OCI-LY7 (cell line): Measurements from ENCODE around the gene ZNF79. TPM values are rescaled to one million over a fixed set of nuclear protein-coding genes. Genes with fewer than 3 reads are reported as not detected.
A peak's percentile ranks its signal among the peaks of the same experiment; 100 is the strongest.

Source experiments
- Bru-seq: library from RNA; stranded (reverse); fragments of 400-500 nt; gene quantifications from one replicate; lab custom pipeline; 2021; lab: Mats Ljungman, UMichigan
- BruChase-seq, 2 experiments: library from RNA; stranded (reverse); fragments of 400-500 nt; gene quantifications; one replicate each; lab custom pipeline; 2021; lab: Mats Ljungman, UMichigan
- BruUV-seq: library from RNA; stranded (reverse); fragments of 400-500 nt; replicated peaks from 2 replicates; lab custom pipeline; 2021; lab: Mats Ljungman, UMichigan
- CTCF ChIA-PET: fragments of 300-600 bp; sonication (Branson Sonifier 250); formaldehyde crosslinking; loops from one replicate; lab custom pipeline; 2022; ENCODE audit warnings: antibody characterized with exemption; ENCODE audit not compliant: unreplicated experiment; lab: Charles Lee
- POLR2A ChIA-PET: fragments of 300-600 bp; sonication (Branson Sonifier 250); formaldehyde crosslinking; loops from one replicate; lab custom pipeline; 2022; ENCODE audit warnings: antibody characterized with exemption; lab: Charles Lee
- DNase-seq: peaks from one replicate; pipeline ENCODE4 v3.0.0-alpha.2; 2015; ENCODE audit warnings: low spot score
- H2AFZ ChIP-seq: fragments of 200-600 bp; sonication (generic), shearing (Covaris generic); 2 replicates; pipeline ENCODE4 v1.6.1; 2014; ENCODE audit warnings: mild to moderate bottlenecking, antibody characterized with exemption, low read length, moderate library complexity
- H3K27ac ChIP-seq: fragments of 200-600 bp; sonication (generic); 2 replicates; pipeline ENCODE4 v1.5.1; 2014; ENCODE audit warnings: mixed run types, low read depth, mild to moderate bottlenecking, moderate library complexity, low read length, inconsistent platforms; ENCODE audit not compliant: poor library complexity, severe bottlenecking
- H3K36me3 ChIP-seq: fragments of 200-600 bp; sonication (generic); 2 replicates; pipeline ENCODE4 v1.6.1; 2014; ENCODE audit warnings: mild to moderate bottlenecking, antibody characterized with exemption, low read length, moderate library complexity, mixed read lengths; ENCODE audit not compliant: insufficient read depth
- H3K4me1 ChIP-seq: fragments of 200-600 bp; sonication (generic); 2 replicates; pipeline ENCODE4 v1.5.1; 2014; ENCODE audit warnings: mild to moderate bottlenecking, low read length; ENCODE audit not compliant: insufficient read depth, poor library complexity, severe bottlenecking
- H3K4me2 ChIP-seq: fragments of 200-600 bp; sonication (generic); 2 replicates; pipeline ENCODE4 v1.6.1; 2014; ENCODE audit warnings: mild to moderate bottlenecking, low read length
- H3K4me3 ChIP-seq: fragments of 200-600 bp; sonication (generic); 2 replicates; pipeline ENCODE4 v1.5.1; 2014; ENCODE audit warnings: mild to moderate bottlenecking, low read depth, low read length; ENCODE audit not compliant: poor library complexity, severe bottlenecking
- H3K79me2 ChIP-seq: fragments of 200-600 bp; sonication (generic); 2 replicates; pipeline ENCODE4 v1.6.1; 2016; ENCODE audit warnings: low read depth, mild to moderate bottlenecking, low read length, moderate library complexity, mixed read lengths; ENCODE audit not compliant: insufficient read depth
- H3K9me2 ChIP-seq: fragments of 200-600 bp; sonication (generic); 2 replicates; pipeline ENCODE4 v1.6.1; 2016; ENCODE audit warnings: mild to moderate bottlenecking, low read length, mixed read lengths; ENCODE audit not compliant: insufficient read depth
- H3K9me3 ChIP-seq: fragments of 200-600 bp; sonication (generic); 2 replicates; pipeline ENCODE4 v1.6.1; 2014; ENCODE audit warnings: mild to moderate bottlenecking, mixed run types, low read length, mixed read lengths
- H4K20me1 ChIP-seq: fragments of 200-600 bp; sonication (generic); 2 replicates; pipeline ENCODE4 v1.6.1; 2014; ENCODE audit warnings: mild to moderate bottlenecking, antibody characterized with exemption, low read length, moderate library complexity, mixed read lengths; ENCODE audit not compliant: insufficient read depth
- CTCF ChIP-seq: fragments of 200-600 bp; sonication (generic); conservative IDR thresholded peaks from 2 replicates; pipeline ENCODE4 v1.5.1; 2014; ENCODE audit warnings: mild to moderate bottlenecking, antibody characterized with exemption, low read length, moderate library complexity, mixed read lengths
- EZH2phosphoT487 ChIP-seq: fragments of 200-600 bp; sonication (generic); IDR thresholded peaks from 2 replicates; pipeline ENCODE4 v1.6.1; 2018; ENCODE audit warnings: low read depth, borderline replicate concordance, mild to moderate bottlenecking, mixed run types, antibody characterized with exemption, low read length, moderate library complexity, mixed read lengths
- intact Hi-C: fragments of 100-400 bp; cut with micrococcal nuclease; formaldehyde crosslinking; loops from one replicate; pipeline ENCODE4 v1.10.0; 2022; ENCODE audit not compliant: unreplicated experiment
- long read RNA-seq: library from polyadenylated mRNA; stranded (forward); transcript quantifications from one replicate; pipeline ENCODE4 v2.0.0, GENCODE V29; 2022
- total RNA-seq, 2 experiments: library from RNA; depleted of rRNA in 1 of 2; stranded (reverse); fragments of >200 nt in 1 of 2; shearing (Covaris generic) in 1 of 2; gene quantifications; 2 replicates each; pipeline ENCODE4 v1.2.3, GENCODE V29; 2014 to 2022

The ZNF79 gene
- total RNA-seq (2014; rRNA removed; shearing (Covaris generic)) (14.1 and 14.9 TPM in 2 replicates), total RNA-seq (2022) (9.3 and 9.4 TPM in 2 replicates), Bru-seq, nascent RNA (percentile 63 among the genes with signal in this experiment), BruChase-seq, experiment 1, labeled RNA remaining after a 6-hour chase (percentile 72 among the genes with signal in this experiment), BruChase-seq, experiment 2, labeled RNA remaining after a 2-hour chase (percentile 63 among the genes with signal in this experiment)
- long read RNA-seq, partial matches to known transcripts: 1 of 11 reads
- long read RNA-seq, other reads (novel, unspliced or antisense): 6 of 11 reads

DNA sequence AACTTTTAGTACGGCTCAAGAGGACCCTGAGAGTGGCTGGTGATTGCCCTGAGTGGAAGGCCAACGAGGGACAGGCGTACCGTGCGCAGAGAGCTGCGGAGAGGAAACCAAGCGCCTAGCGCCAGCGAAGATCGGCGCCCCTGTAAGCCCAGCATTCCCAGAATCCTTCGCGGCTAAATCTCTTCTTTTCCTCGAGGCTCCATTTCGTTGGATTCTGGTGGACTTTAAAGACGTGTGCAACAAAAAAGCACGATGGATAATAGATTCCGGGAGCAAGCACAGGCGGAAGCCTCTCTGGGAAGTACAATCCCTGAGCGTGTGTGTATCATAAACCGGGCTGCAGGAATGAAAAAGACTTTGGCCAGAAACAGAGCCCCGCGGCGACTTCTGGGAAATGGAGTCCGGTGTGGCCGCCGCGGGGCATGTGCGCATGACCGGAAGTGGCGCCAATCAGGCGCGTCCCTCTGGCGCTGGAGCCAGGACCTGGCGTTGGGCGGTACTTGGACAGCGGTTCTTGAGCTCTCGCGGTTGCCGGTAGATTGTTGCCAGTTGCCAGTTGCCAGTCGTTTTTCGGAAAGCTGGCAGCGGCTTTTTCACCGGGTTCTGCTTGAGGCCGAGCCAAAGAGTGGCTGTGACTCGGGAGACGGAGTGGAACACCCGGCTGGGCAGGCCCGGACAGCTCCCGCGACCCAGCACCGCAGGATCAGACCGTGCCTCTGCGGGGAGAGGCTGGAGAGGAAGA lies at the start of gene ZNF79:
Gene ZNF79, plus strand, starts transcription at position 449 of the 742 bp plus-strand sequence. CDS start 406 bp downstream, outside the sequence.
- ChIA-PET POLR2A (interaction anchor here (0.5 to 1.3 kb wide), 7 partner anchors 18 to 903 kb away, joined by 3 to 5 read pairs (median 3); partner anchors contain the start of genes LRSAM1, RPL12 and SLC2A8), CTCF (interaction anchor here (0.6 kb wide), 1 partner anchor 504 kb away, joined by 3 read pairs; no protein-coding TSS in a partner anchor)
- intact Hi-C loops: loop anchor here (1.0 to 2.0 kb wide), 3 partner anchors 27 to 209 kb away; partner anchors contain the start of genes LRSAM1, RPL12 and SLC2A8
- Histone ChIP-seq H3K27ac (peak within 1 kb of the TSS; percentile 41), H3K4me1 (peaks cover 22% of the 10 kb centered on the region), H3K4me2 (peak within 1 kb of the TSS; percentile 97), H4K20me1 (no peaks in the 10 kb centered on the region), H2AFZ (peak within 1 kb of the TSS; percentile 96), H3K4me3 (peak within 1 kb of the TSS; percentile 84), H3K9me2 (no peaks in the 10 kb centered on the region), H3K79me2 (peaks cover 36% of the 10 kb centered on the region; the same call in 1 of the 2 replicates), H3K9me3 (no peaks in the 10 kb centered on the region), H3K36me3 (peaks cover 17% of the 10 kb centered on the region)
- DNase-seq: peak; percentile 89
- no peak for TF ChIP-seq EZH2phosphoT487
- 0 out of 2 replicates have a peak, but pooled peaks have one; percentile 3 for TF ChIP-seq CTCF
- BruUV-seq: no TSS peak

GRCh38 chr9:127380479-127380878 lies 43.7 kb upstream of the ZNF79 start:
- Histone ChIP-seq H3K79me2 (no peaks in the 10 kb centered on the region), H3K9me3 (no peaks in the 10 kb centered on the region), H3K4me3 (no peak overlapping the region), H3K9me2 (0 out of 2 replicates have a peak, but pooled peaks cover 3% of the 10 kb centered on the region), H4K20me1 (no peaks in the 10 kb centered on the region), H3K4me2 (no peak overlapping the region), H3K4me1 (no peaks in the 10 kb centered on the region), H2AFZ (no peak overlapping the region), H3K27ac (no peak overlapping the region), H3K36me3 (no peaks in the 10 kb centered on the region)
- BruUV-seq: no TSS peak
- ChIA-PET CTCF (no interaction called here), POLR2A (interaction anchor here (0.6 kb wide), 2 partner anchors 44 to 188 kb away, joined by 3 read pairs; partner anchors contain the start of gene ZNF79)
- DNase-seq: peak; percentile 26
- no peak for TF ChIP-seq CTCF
- no peak for TF ChIP-seq EZH2phosphoT487
- intact Hi-C loops: no loop called here
